MCF 10A (cell line): ENCODE measurements around the gene ZMIZ1. TPM values are rescaled to one million over a fixed set of nuclear protein-coding genes. Genes with fewer than 3 reads are reported as not detected.
A peak's percentile ranks its signal among the peaks of the same experiment; 100 is the strongest.

Source experiments
- BruUV-seq: library from RNA; stranded (reverse); fragments of 400-500 nt; replicated peaks from 2 replicates; lab custom pipeline; 2021; lab: Mats Ljungman, UMichigan
- CTCF ChIA-PET: fragments of 300-600 bp; sonication (Branson Sonifier 250); formaldehyde crosslinking; extraction: SDS; loops from one replicate; lab custom pipeline; 2021; ENCODE audit warnings: antibody characterized with exemption, inconsistent platforms; lab: Yijun Ruan, JAX
- POLR2A ChIA-PET: fragments of 300-600, 350-650 bp; sonication (Branson Sonifier 250); formaldehyde crosslinking; extraction: SDS; loops from one replicate; lab custom pipeline; 2020; ENCODE audit warnings: antibody characterized with exemption, inconsistent platforms; lab: Yijun Ruan, JAX
- DNase-seq: peaks from one replicate; pipeline ENCODE4 v3.0.0-alpha.2; 2018; ENCODE audit not compliant: unreplicated experiment
- H3K27ac Mint-ChIP-seq: one replicate; pipeline ENCODE4 v1.8.0; 2022; ENCODE audit warnings: mild to moderate bottlenecking, low read depth, mixed read lengths; ENCODE audit not compliant: unreplicated experiment
- H3K27me3 Mint-ChIP-seq: one replicate; pipeline ENCODE4 v1.8.0; 2022; ENCODE audit warnings: mixed read lengths; ENCODE audit not compliant: insufficient read depth, unreplicated experiment
- H3K36me3 Mint-ChIP-seq: one replicate; pipeline ENCODE4 v1.8.0; 2022; ENCODE audit warnings: mild to moderate bottlenecking, moderate library complexity, mixed read lengths; ENCODE audit not compliant: insufficient read depth, unreplicated experiment
- H3K4me1 Mint-ChIP-seq: one replicate; pipeline ENCODE4 v1.8.0; 2022; ENCODE audit warnings: mixed read lengths; ENCODE audit not compliant: insufficient read depth, unreplicated experiment
- H3K4me3 Mint-ChIP-seq: one replicate; pipeline ENCODE4 v1.8.0; 2022; ENCODE audit warnings: mild to moderate bottlenecking, moderate library complexity, mixed read lengths; ENCODE audit not compliant: unreplicated experiment
- H3K9me3 Mint-ChIP-seq: one replicate; pipeline ENCODE4 v1.8.0; 2022; ENCODE audit warnings: mixed read lengths; ENCODE audit not compliant: unreplicated experiment
- CTCF ChIP-seq: fragments of 200-600 bp; IDR thresholded peaks from one replicate; pipeline ENCODE4 v1.8.0; 2022; ENCODE audit warnings: antibody characterized with exemption, mild to moderate bottlenecking; ENCODE audit not compliant: unreplicated experiment
- intact Hi-C: fragments of 100-400 bp; cut with micrococcal nuclease; formaldehyde crosslinking; loops from 2 replicates; pipeline ENCODE4 v1.14.1; 2022
- total RNA-seq: library from RNA; stranded (reverse); gene quantifications from 2 replicates; pipeline ENCODE4 v1.2.3, GENCODE V29; 2022

Gene ZMIZ1
- total RNA-seq, 1 experiment from 2014 or later, result 15.5 TPM

GRCh38 chr10:79203014-79203644 lies 134.4 kb downstream of the ZMIZ1 start:
- POLR2A ChIA-PET, result interaction anchor here (0.5 kb wide), 1 partner anchor 27 kb away, joined by 3 read pairs; no protein-coding TSS in a partner anchor
- TF ChIP-seq CTCF, result no peak
- H3K27me3 Mint-ChIP-seq, result no peaks in the 10 kb centered on the region
- no peaks in the 10 kb centered on the region for H3K9me3 Mint-ChIP-seq
- intact Hi-C loops, result no loop called here
- H3K4me3 Mint-ChIP-seq, result no peak overlapping the region
- no peak for DNase-seq
- BruUV-seq, result no TSS peak
- H3K4me1 Mint-ChIP-seq, result no peaks in the 10 kb centered on the region
- CTCF ChIA-PET, result interaction anchor here (0.6 to 2.4 kb wide), 10 partner anchors 8 to 1166 kb away, joined by 3 to 14 read pairs (median 3); no protein-coding TSS in a partner anchor
- peaks cover 24% of the 10 kb centered on the region for H3K36me3 Mint-ChIP-seq
- H3K27ac Mint-ChIP-seq, result peak overlapping the region; percentile 40

DNA sequence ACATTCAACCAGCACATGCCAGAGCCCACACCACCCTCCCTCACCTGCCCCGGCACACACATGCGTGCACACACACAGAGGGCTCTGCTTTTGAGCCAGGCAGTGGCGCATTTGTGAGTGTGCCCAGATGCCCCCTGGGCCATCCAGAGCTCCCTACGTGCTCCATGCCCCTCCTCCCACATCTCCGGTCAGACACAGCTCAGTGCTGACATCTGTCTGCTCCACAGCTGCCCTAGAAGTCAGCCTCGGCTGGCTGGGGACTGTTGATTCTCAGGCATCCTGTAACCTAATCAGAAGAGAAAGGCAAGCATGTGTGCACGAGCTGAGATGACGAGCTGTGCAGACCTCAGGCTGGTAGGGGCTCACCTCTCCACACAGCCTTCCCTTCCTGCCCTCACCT lies 135.1 kb downstream of the ZMIZ1 start:
- ChIA-PET CTCF (interaction anchor here (1.1 to 2.4 kb wide), 4 partner anchors 9 to 1166 kb away, joined by 3 to 14 read pairs (median 4); no protein-coding TSS in a partner anchor), POLR2A (no interaction called here)
- intact Hi-C loops, result no loop called here
- Mint-ChIP-seq H3K27ac (peak overlapping the region; percentile 40), H3K36me3 (peaks cover 30% of the 10 kb centered on the region), H3K27me3 (no peaks in the 10 kb centered on the region), H3K9me3 (no peaks in the 10 kb centered on the region), H3K4me1 (no peaks in the 10 kb centered on the region), H3K4me3 (no peak overlapping the region)
- no TSS peak for BruUV-seq
- no peak for TF ChIP-seq CTCF
- DNase-seq, result no peak

- ChIA-PET CTCF (interaction anchor here (0.6 to 1.3 kb wide), 3 partner anchors 9 to 1159 kb away, joined by 3 to 4 read pairs (median 3); no protein-coding TSS in a partner anchor), POLR2A (no interaction called here)
- Mint-ChIP-seq H3K4me1 (no peaks in the 10 kb centered on the region), H3K9me3 (no peaks in the 10 kb centered on the region), H3K27ac (no peak overlapping the region), H3K27me3 (no peaks in the 10 kb centered on the region), H3K4me3 (no peak overlapping the region), H3K36me3 (peaks cover 30% of the 10 kb centered on the region)
- TF ChIP-seq CTCF, result no peak
- intact Hi-C loops, result no loop called here
- DNase-seq, result no peak
- no TSS peak for BruUV-seq
Measured at GRCh38 chr10:79206300-79207095, 137.7 kb downstream of the ZMIZ1 start.

GRCh38 chr10:79207096-79207357 lies 138.3 kb downstream of the ZMIZ1 start:
- CTCF ChIA-PET, result interaction anchor here (1.3 kb wide), 1 partner anchor 12 kb away, joined by 4 read pairs; no protein-coding TSS in a partner anchor
- H3K9me3 Mint-ChIP-seq, result no peaks in the 10 kb centered on the region
- intact Hi-C loops, result no loop called here
- H3K4me3 Mint-ChIP-seq, result no peak overlapping the region
- no peak for TF ChIP-seq CTCF
- H3K4me1 Mint-ChIP-seq, result no peaks in the 10 kb centered on the region
- DNase-seq, result no peak
- H3K27ac Mint-ChIP-seq, result no peak overlapping the region
- POLR2A ChIA-PET, result no interaction called here
- peaks cover 30% of the 10 kb centered on the region for H3K36me3 Mint-ChIP-seq
- BruUV-seq, result no TSS peak
- H3K27me3 Mint-ChIP-seq, result no peaks in the 10 kb centered on the region
